ENCODE results near the gene NELFA. TPM values are rescaled to one million over a fixed set of nuclear protein-coding genes. Genes with fewer than 3 reads are reported as not detected.

The NELFA gene
- total RNA-seq, 1 experiment from 2014 or later = 27.0 TPM

GRCh38 chr4:1985780-1986577 lies 22.8 kb downstream of the NELFA start:
- in situ Hi-C loops (cut with HindIII; ENCODE audit: low pct_unique_long_range_greater_than_20kb, low sequenced_read_pairs) (no loop called here), intact Hi-C loops (cut with micrococcal nuclease; ENCODE audit: unreplicated experiment) (no loop called here)
- Histone ChIP-seq H3K27ac (ENCODE audit: low read length) (no peak overlapping the region), H3K27me3 (ENCODE audit: control insufficient read depth, insufficient read depth, low read length) (no peaks in the 10 kb centered on the region), H3K4me1 (ENCODE audit: control insufficient read depth, insufficient read depth, low read length) (no peaks in the 10 kb centered on the region), H3K9me3 (ENCODE audit: control insufficient read depth, insufficient read depth, low read depth, low read length) (no peaks in the 10 kb centered on the region), H3K36me3 (ENCODE audit: control insufficient read depth, insufficient read depth, low read length) (no peaks in the 10 kb centered on the region; the same call in 1 of the 2 replicates), H3K4me3 (ENCODE audit: low read depth in 2 of 2, low read length in 2 of 2) (no peak overlapping the region)
- ChIA-PET POLR2A (no interaction called here), CTCF (no interaction called here)
- ATAC-seq = no peak
- BruUV-seq (replicated peaks) = no TSS peak
- DNase-seq (ENCODE audit: low read depth, low spot score) = no peak
- TF ChIP-seq SIN3A (IDR thresholded peaks at IDR 0.05; ENCODE audit: borderline replicate concordance, insufficient read depth, low read depth, low read length) (no peak), TCF7L2 (IDR thresholded peaks at IDR 0.05; ENCODE audit: low read depth, low read length) (no peak), POLR2AphosphoS5 (IDR thresholded peaks at IDR 0.05; ENCODE audit: low read depth, low read length) (no peak)
- TF ChIP-seq, protein P1, sequence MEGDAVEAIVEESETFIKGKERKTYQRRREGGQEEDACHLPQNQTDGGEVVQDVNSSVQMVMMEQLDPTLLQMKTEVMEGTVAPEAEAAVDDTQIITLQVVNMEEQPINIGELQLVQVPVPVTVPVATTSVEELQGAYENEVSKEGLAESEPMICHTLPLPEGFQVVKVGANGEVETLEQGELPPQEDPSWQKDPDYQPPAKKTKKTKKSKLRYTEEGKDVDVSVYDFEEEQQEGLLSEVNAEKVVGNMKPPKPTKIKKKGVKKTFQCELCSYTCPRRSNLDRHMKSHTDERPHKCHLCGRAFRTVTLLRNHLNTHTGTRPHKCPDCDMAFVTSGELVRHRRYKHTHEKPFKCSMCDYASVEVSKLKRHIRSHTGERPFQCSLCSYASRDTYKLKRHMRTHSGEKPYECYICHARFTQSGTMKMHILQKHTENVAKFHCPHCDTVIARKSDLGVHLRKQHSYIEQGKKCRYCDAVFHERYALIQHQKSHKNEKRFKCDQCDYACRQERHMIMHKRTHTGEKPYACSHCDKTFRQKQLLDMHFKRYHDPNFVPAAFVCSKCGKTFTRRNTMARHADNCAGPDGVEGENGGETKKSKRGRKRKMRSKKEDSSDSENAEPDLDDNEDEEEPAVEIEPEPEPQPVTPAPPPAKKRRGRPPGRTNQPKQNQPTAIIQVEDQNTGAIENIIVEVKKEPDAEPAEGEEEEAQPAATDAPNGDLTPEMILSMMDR (IDR thresholded peaks at IDR 0.05) = no peak
- TF ChIP-seq, protein P2, sequence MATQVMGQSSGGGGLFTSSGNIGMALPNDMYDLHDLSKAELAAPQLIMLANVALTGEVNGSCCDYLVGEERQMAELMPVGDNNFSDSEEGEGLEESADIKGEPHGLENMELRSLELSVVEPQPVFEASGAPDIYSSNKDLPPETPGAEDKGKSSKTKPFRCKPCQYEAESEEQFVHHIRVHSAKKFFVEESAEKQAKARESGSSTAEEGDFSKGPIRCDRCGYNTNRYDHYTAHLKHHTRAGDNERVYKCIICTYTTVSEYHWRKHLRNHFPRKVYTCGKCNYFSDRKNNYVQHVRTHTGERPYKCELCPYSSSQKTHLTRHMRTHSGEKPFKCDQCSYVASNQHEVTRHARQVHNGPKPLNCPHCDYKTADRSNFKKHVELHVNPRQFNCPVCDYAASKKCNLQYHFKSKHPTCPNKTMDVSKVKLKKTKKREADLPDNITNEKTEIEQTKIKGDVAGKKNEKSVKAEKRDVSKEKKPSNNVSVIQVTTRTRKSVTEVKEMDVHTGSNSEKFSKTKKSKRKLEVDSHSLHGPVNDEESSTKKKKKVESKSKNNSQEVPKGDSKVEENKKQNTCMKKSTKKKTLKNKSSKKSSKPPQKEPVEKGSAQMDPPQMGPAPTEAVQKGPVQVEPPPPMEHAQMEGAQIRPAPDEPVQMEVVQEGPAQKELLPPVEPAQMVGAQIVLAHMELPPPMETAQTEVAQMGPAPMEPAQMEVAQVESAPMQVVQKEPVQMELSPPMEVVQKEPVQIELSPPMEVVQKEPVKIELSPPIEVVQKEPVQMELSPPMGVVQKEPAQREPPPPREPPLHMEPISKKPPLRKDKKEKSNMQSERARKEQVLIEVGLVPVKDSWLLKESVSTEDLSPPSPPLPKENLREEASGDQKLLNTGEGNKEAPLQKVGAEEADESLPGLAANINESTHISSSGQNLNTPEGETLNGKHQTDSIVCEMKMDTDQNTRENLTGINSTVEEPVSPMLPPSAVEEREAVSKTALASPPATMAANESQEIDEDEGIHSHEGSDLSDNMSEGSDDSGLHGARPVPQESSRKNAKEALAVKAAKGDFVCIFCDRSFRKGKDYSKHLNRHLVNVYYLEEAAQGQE (IDR thresholded peaks at IDR 0.05; ENCODE audit: insufficient read depth in 1 of 2, low read depth in 2 of 2, low read length in 1 of 2) = no peak

DNA sequence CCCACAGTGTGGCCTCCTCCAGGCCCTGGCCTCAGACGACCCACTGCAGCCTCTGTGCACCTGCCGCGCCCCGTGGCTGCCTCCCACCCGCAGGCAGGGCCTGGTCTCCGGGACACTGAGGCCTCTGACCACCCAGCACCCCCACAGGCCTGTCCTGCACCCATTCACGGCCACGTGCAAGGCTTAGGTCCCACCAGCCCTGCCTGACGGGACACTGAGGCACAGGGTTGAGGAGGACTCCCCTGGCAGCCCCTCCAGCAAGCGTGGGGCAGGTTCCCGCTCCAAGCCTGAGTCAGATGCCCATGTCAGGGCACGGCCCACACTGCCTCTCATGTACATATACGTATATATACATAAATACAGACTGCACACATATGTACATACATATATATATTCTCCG lies 23.5 kb downstream of the NELFA start:
- BruUV-seq (replicated peaks) = no TSS peak
- no peaks in the 10 kb centered on the region; the same call in 1 of the 2 replicates for H3K36me3 ChIP-seq (ENCODE audit: control insufficient read depth, insufficient read depth, low read length)
- H3K27ac ChIP-seq (ENCODE audit: low read length) = no peak overlapping the region
- in situ Hi-C loops (cut with HindIII; ENCODE audit: low pct_unique_long_range_greater_than_20kb, low sequenced_read_pairs) (no loop called here), intact Hi-C loops (cut with micrococcal nuclease; ENCODE audit: unreplicated experiment) (no loop called here)
- ATAC-seq (0 out of 2 replicates have a peak, but pooled peaks have one; percentile 3), DNase-seq (ENCODE audit: low read depth, low spot score) (no peak)
- POLR2A ChIA-PET = no interaction called here
- no peak overlapping the region for H3K4me3 ChIP-seq (ENCODE audit: low read depth in 2 of 2, low read length in 2 of 2)
- H3K4me1 ChIP-seq (ENCODE audit: control insufficient read depth, insufficient read depth, low read length) = no peaks in the 10 kb centered on the region
- CTCF ChIA-PET = no interaction called here
- TF ChIP-seq, protein P2 (IDR thresholded peaks at IDR 0.05; ENCODE audit: insufficient read depth in 1 of 2, low read depth in 2 of 2, low read length in 1 of 2) = no peak
- TF ChIP-seq TCF7L2 (IDR thresholded peaks at IDR 0.05; ENCODE audit: low read depth, low read length) (no peak), POLR2AphosphoS5 (IDR thresholded peaks at IDR 0.05; ENCODE audit: low read depth, low read length) (no peak), SIN3A (IDR thresholded peaks at IDR 0.05; ENCODE audit: borderline replicate concordance, insufficient read depth, low read depth, low read length) (no peak)
- TF ChIP-seq, protein P1 (IDR thresholded peaks at IDR 0.05) = no peak
- H3K9me3 ChIP-seq (ENCODE audit: control insufficient read depth, insufficient read depth, low read depth, low read length) = no peaks in the 10 kb centered on the region
- no peaks in the 10 kb centered on the region for H3K27me3 ChIP-seq (ENCODE audit: control insufficient read depth, insufficient read depth, low read length)
